WTC11 (cell line): ENCODE results near the gene ARAF. TPM values are rescaled to one million over a fixed set of nuclear protein-coding genes. Genes with fewer than 3 reads are reported as not detected.
A peak's percentile ranks its signal among the peaks of the same experiment; 100 is the strongest.

Source experiments
- ATAC-seq: fragments of 200-7000 bp; cut with Tn5 transposase; 2 replicates; pipeline ENCODE4 v1.10.0; 2021; ENCODE audit warnings: mild to moderate bottlenecking, moderate library complexity
- CTCF ChIA-PET: fragments of 300-600 bp; sonication (Branson Sonifier 250); formaldehyde crosslinking; loops from one replicate; lab custom pipeline; 2021; ENCODE audit warnings: antibody characterized with exemption; lab: Charles Lee
- POLR2A ChIA-PET: fragments of 350-600 bp; sonication (Branson Sonifier 250); formaldehyde crosslinking; loops from one replicate; lab custom pipeline; 2021; ENCODE audit warnings: antibody characterized with exemption; lab: Charles Lee
- DNase-seq: peaks from one replicate; pipeline ENCODE4 v3.0.0; 2021; ENCODE audit warnings: low spot score
- H3K27ac Mint-ChIP-seq: 2 replicates; pipeline ENCODE4 v1.8.0; 2021; ENCODE audit warnings: mixed read lengths
- H3K27me3 Mint-ChIP-seq: 2 replicates; pipeline ENCODE4 v1.8.0; 2021; ENCODE audit warnings: low read depth, mild to moderate bottlenecking, moderate library complexity, mixed read lengths
- H3K36me3 Mint-ChIP-seq: 2 replicates; pipeline ENCODE4 v1.8.0; 2021; ENCODE audit warnings: mixed read lengths
- H3K4me1 Mint-ChIP-seq: 2 replicates; pipeline ENCODE4 v1.8.0; 2022; ENCODE audit warnings: mixed read lengths
- H3K4me3 Mint-ChIP-seq: 2 replicates; pipeline ENCODE4 v1.8.0; 2021; ENCODE audit warnings: mild to moderate bottlenecking, moderate library complexity, mixed read lengths
- H3K9me3 Mint-ChIP-seq: 2 replicates; pipeline ENCODE4 v1.8.0; 2021; ENCODE audit warnings: mixed read lengths
- ATF6 ChIP-seq: sonication (generic); formaldehyde crosslinking; IDR thresholded peaks from 2 replicates; pipeline ENCODE4 v1.8.1; 2023; ENCODE audit warnings: mild to moderate bottlenecking, missing genetic modification reagents
- CBFB ChIP-seq: sonication (generic); formaldehyde crosslinking; IDR thresholded peaks from 2 replicates; pipeline ENCODE4 v1.8.1; 2022; ENCODE audit warnings: mild to moderate bottlenecking, low read depth, missing genetic modification reagents
- CTCF ChIP-seq: fragments of 200-600 bp; IDR thresholded peaks from 2 replicates; pipeline ENCODE4 v1.8.0; 2022; ENCODE audit warnings: antibody characterized with exemption
- ESRRA ChIP-seq: sonication (generic); formaldehyde crosslinking; IDR thresholded peaks from 2 replicates; pipeline ENCODE4 v1.8.1; 2022; ENCODE audit warnings: mild to moderate bottlenecking, missing genetic modification reagents, borderline replicate concordance
- FOXJ3 ChIP-seq: sonication (generic); formaldehyde crosslinking; IDR thresholded peaks from 2 replicates; pipeline ENCODE4 v1.9.0; 2021; ENCODE audit warnings: missing genetic modification reagents, mild to moderate bottlenecking, borderline replicate concordance
- MLX ChIP-seq: sonication (generic); formaldehyde crosslinking; IDR thresholded peaks from 2 replicates; pipeline ENCODE4 v1.8.1; 2023; ENCODE audit warnings: mild to moderate bottlenecking, missing genetic modification reagents, moderate library complexity
- MXD4 ChIP-seq: fragments of 250-450 bp; sonication (Bioruptor Pico); IDR thresholded peaks from 2 replicates; pipeline ENCODE4 v1.8.0; 2021; ENCODE audit warnings: mild to moderate bottlenecking, moderate library complexity, borderline replicate concordance
- MYBL2 ChIP-seq: sonication (generic); formaldehyde crosslinking; IDR thresholded peaks from 2 replicates; pipeline ENCODE4 v1.8.1; 2023; ENCODE audit warnings: mild to moderate bottlenecking, moderate library complexity, missing genetic modification reagents
- NR3C1 ChIP-seq: sonication (generic); formaldehyde crosslinking; conservative IDR thresholded peaks from 2 replicates; pipeline ENCODE4 v1.8.1; 2023; ENCODE audit warnings: low read depth, mild to moderate bottlenecking, missing genetic modification reagents
- SOX15 ChIP-seq: fragments of 250-450 bp; sonication (Bioruptor Pico); IDR thresholded peaks from 2 replicates; pipeline ENCODE4 v1.9.0; 2021; ENCODE audit warnings: mild to moderate bottlenecking
- SP1 ChIP-seq: sonication (generic); formaldehyde crosslinking; conservative IDR thresholded peaks from 2 replicates; pipeline ENCODE4 v1.8.1; 2022; ENCODE audit warnings: missing genetic modification reagents
- ZNF396 ChIP-seq: fragments of 250-450 bp; sonication (Bioruptor Pico); IDR thresholded peaks from 2 replicates; pipeline ENCODE4 v1.8.0; 2021; ENCODE audit warnings: mild to moderate bottlenecking, moderate library complexity, borderline replicate concordance
- ZNF671 ChIP-seq: fragments of 250-450 bp; sonication (Bioruptor Pico); IDR thresholded peaks from 2 replicates; pipeline ENCODE4 v1.8.0; 2021; ENCODE audit warnings: mild to moderate bottlenecking
- total RNA-seq: library from RNA; stranded (reverse); gene quantifications from 3 replicates; pipeline ENCODE4 v1.2.3, GENCODE V29; 2021
- TF ChIP-seq, protein P1 (sequence below): sonication (generic); formaldehyde crosslinking; conservative IDR thresholded peaks from 2 replicates; pipeline ENCODE4 v1.8.1; 2023; ENCODE audit warnings: mild to moderate bottlenecking, low read depth, missing genetic modification reagents, moderate library complexity
- TF ChIP-seq, protein P2 (sequence below): fragments of 250-450 bp; sonication (Bioruptor Pico); conservative IDR thresholded peaks from 2 replicates; pipeline ENCODE4 v1.9.0; 2021; ENCODE audit warnings: mild to moderate bottlenecking
- TF ChIP-seq, protein P3 (sequence below): sonication (generic); formaldehyde crosslinking; IDR thresholded peaks from 2 replicates; pipeline ENCODE4 v1.8.0; 2022; ENCODE audit warnings: mild to moderate bottlenecking, missing genetic modification reagents

ARAF gene
- total RNA-seq, 1 experiment from 2014 or later = 55.1 TPM

DNA sequence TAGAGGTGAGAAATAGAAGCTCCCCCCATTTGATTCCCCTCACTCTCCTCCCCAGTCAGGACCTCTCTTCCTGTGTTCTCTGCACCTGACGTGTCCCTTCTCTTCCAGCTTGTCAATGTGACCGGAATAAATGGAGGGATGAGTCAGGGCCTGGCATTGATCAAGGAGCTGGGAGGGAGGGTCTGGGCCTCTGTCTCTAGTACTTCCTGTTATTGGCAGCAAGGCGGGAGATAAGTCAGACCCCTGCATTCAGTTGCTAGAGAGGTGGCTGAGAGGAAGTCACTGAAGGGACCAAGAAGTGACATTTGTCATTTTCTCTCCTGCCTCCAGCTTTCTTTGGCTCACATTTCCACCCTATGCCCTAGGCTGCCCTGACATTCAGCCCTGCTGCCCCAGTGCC is 42.9 kb upstream of the ARAF start:
- CTCF ChIA-PET = no interaction called here
- TF ChIP-seq CBFB (CRISPR knock-in tag) = no peak
- TF ChIP-seq, protein P1, sequence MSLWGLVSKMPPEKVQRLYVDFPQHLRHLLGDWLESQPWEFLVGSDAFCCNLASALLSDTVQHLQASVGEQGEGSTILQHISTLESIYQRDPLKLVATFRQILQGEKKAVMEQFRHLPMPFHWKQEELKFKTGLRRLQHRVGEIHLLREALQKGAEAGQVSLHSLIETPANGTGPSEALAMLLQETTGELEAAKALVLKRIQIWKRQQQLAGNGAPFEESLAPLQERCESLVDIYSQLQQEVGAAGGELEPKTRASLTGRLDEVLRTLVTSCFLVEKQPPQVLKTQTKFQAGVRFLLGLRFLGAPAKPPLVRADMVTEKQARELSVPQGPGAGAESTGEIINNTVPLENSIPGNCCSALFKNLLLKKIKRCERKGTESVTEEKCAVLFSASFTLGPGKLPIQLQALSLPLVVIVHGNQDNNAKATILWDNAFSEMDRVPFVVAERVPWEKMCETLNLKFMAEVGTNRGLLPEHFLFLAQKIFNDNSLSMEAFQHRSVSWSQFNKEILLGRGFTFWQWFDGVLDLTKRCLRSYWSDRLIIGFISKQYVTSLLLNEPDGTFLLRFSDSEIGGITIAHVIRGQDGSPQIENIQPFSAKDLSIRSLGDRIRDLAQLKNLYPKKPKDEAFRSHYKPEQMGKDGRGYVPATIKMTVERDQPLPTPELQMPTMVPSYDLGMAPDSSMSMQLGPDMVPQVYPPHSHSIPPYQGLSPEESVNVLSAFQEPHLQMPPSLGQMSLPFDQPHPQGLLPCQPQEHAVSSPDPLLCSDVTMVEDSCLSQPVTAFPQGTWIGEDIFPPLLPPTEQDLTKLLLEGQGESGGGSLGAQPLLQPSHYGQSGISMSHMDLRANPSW (CRISPR knock-in tag) = no peak
- TF ChIP-seq ZNF671 (CRISPR knock-in tag) = no peak
- no peak for TF ChIP-seq NR3C1 (CRISPR knock-in tag)
- POLR2A ChIA-PET = no interaction called here
- H3K4me1 Mint-ChIP-seq = peaks cover 9% of the 10 kb centered on the region
- H3K9me3 Mint-ChIP-seq = no peaks in the 10 kb centered on the region
- H3K27me3 Mint-ChIP-seq = peaks cover 3% of the 10 kb centered on the region; the same call in 1 of the 2 replicates
- DNase-seq = no peak
- no peaks in the 10 kb centered on the region for H3K36me3 Mint-ChIP-seq
- ATAC-seq = no peak
- H3K27ac Mint-ChIP-seq = no peak overlapping the region
- no peak overlapping the region for H3K4me3 Mint-ChIP-seq

DNA sequence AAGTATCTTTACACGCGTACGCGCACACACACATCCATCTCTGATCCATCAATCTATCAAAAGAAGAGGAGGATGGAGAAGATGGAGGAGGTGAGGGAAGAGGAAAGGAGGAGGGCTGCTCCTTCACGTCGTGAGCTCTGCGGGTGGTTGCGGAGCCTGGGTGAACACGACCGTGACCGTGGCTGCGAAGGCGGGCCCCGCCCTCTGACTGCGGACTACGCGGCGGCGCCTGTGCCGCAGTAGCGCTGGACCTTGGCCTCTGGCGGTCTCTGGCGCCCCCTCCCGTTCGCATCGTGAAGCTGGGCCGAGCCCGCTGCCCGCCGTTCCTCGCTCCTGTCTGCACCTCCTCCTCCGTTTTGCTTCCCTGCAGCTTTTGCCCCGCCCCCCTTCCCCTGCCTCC is 37.7 kb upstream of the ARAF start:
- ATAC-seq = peak; percentile 98
- peak; percentile 83 for DNase-seq
- Mint-ChIP-seq H3K4me1 (0 out of 2 replicates have a peak, but pooled peaks cover 3% of the 10 kb centered on the region), H3K9me3 (no peaks in the 10 kb centered on the region), H3K27me3 (peaks cover 9% of the 10 kb centered on the region), H3K36me3 (no peaks in the 10 kb centered on the region), H3K27ac (no peak overlapping the region), H3K4me3 (peak overlapping the region; percentile 71)
- ChIA-PET CTCF (interaction anchor here (0.6 to 3.7 kb wide), 31 partner anchors 8 to 434 kb away, joined by 3 to 45 read pairs (median 4); partner anchors contain the start of genes NDUFB11, RBM10 and ZNF81), POLR2A (interaction anchor here (1.2 kb wide), 1 partner anchor 332 kb away, joined by 6 read pairs; no protein-coding TSS in a partner anchor)
- peak; percentile 69 for TF ChIP-seq CTCF
- peak; percentile 63 for TF ChIP-seq SP1
- no peak for TF ChIP-seq ATF6 (CRISPR knock-in tag)

DNA sequence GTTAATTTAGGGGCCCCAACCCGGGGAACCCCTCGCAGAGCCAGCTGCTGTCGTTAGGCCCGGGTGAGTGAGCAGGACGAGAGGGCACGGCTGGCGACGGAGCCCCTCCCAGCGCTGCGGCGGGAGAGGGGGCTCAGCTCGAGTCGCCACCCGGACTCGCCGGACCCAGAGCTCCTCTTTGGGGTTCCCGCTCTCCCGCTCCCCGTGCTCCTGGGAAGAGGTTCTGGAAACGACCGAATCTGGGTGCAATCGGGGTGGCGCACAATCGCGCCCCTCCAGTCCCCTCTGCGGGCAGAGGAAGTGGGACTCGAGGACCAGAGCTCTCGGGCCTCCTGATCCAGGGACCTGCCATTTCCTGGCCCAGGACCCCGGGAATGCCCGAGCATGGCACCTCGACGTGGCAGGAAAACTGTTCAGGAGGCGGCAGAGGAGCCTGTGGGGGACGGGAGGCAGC is 37.3 kb upstream of the ARAF start:
- POLR2A ChIA-PET = interaction anchor here (1.2 kb wide), 1 partner anchor 333 kb away, joined by 6 read pairs; no protein-coding TSS in a partner anchor
- Mint-ChIP-seq H3K9me3 (no peaks in the 10 kb centered on the region), H3K27ac (no peak overlapping the region), H3K4me1 (0 out of 2 replicates have a peak, but pooled peaks cover 3% of the 10 kb centered on the region), H3K4me3 (peak overlapping the region; percentile 71), H3K36me3 (no peaks in the 10 kb centered on the region), H3K27me3 (peaks cover 9% of the 10 kb centered on the region)
- DNase-seq (peak; percentile 13), ATAC-seq (peak; percentile 51)
- CTCF ChIA-PET = interaction anchor here (0.6 to 3.7 kb wide), 32 partner anchors 8 to 434 kb away, joined by 3 to 45 read pairs (median 4); partner anchors contain the start of genes NDUFB11, RBM10 and ZNF81
- TF ChIP-seq MXD4 (no peak), MYBL2 (CRISPR knock-in tag) (no peak), ZNF396 (CRISPR knock-in tag) (no peak), CTCF (no peak), FOXJ3 (CRISPR knock-in tag) (no peak), SOX15 (CRISPR knock-in tag) (no peak), MLX (CRISPR knock-in tag) (no peak), ESRRA (CRISPR knock-in tag) (no peak)
- TF ChIP-seq, protein P2, sequence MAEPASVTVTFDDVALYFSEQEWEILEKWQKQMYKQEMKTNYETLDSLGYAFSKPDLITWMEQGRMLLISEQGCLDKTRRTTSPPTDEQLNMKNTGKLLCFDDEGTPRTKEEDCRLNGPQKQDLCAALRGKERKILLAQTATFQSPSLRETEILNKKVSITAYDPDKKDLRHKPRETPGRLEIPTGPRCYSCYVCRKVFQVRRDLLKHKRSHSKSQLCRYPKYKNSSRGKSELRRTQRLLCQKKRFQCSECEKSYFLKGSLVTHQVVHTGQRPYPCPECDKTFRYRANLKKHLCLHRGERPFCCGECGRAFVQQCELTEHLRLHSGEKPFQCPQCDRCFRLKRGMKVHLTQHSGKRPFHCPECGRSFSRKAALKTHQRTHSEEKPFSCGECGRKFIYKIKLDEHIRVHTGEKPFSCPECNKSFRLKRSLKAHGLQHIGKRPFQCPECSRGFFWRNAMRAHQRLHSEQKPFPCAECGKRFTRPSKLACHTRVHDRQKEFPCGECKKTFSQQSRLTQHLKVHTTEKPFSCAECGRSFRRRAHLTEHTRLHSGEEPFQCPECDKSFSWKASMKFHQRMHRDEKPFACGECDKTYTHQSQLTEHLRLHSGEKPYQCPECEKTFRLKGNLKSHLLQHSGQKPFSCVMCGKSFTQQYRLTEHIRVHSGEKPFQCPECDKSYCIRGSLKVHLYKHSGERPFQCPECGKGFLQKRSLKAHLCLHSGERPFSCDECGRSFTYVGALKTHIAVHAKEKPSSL (CRISPR knock-in tag) = no peak
- TF ChIP-seq, protein P3, sequence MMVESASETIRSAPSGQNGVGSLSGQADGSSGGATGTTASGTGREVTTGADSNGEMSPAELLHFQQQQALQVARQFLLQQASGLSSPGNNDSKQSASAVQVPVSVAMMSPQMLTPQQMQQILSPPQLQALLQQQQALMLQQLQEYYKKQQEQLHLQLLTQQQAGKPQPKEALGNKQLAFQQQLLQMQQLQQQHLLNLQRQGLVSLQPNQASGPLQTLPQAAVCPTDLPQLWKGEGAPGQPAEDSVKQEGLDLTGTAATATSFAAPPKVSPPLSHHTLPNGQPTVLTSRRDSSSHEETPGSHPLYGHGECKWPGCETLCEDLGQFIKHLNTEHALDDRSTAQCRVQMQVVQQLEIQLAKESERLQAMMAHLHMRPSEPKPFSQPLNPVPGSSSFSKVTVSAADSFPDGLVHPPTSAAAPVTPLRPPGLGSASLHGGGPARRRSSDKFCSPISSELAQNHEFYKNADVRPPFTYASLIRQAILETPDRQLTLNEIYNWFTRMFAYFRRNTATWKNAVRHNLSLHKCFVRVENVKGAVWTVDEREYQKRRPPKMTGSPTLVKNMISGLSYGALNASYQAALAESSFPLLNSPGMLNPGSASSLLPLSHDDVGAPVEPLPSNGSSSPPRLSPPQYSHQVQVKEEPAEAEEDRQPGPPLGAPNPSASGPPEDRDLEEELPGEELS = no peak
